Glutamatergic neuron (in vitro differentiated cells): ENCODE data around the gene LGR6. TPM values are rescaled to one million over a fixed set of nuclear protein-coding genes. Genes with fewer than 3 reads are reported as not detected.

Experiments used
- DNase-seq: peaks from one replicate; pipeline ENCODE4 v3.0.0; 2022
- H3K27ac Mint-ChIP-seq: one replicate; pipeline ENCODE4 v1.8.0; 2020; ENCODE audit warnings: mild to moderate bottlenecking, mixed read lengths, inconsistent platforms; ENCODE audit not compliant: unreplicated experiment
- H3K27me3 Mint-ChIP-seq: one replicate; pipeline ENCODE4 v1.8.0; 2020; ENCODE audit warnings: mild to moderate bottlenecking, moderate library complexity, mixed read lengths, inconsistent platforms; ENCODE audit not compliant: unreplicated experiment
- H3K36me3 Mint-ChIP-seq: one replicate; pipeline ENCODE4 v1.8.0; 2020; ENCODE audit warnings: mild to moderate bottlenecking, mixed read lengths, inconsistent platforms; ENCODE audit not compliant: unreplicated experiment
- H3K4me1 Mint-ChIP-seq: one replicate; pipeline ENCODE4 v1.8.0; 2020; ENCODE audit warnings: mild to moderate bottlenecking, low read depth, mixed read lengths, inconsistent platforms; ENCODE audit not compliant: unreplicated experiment
- H3K4me3 Mint-ChIP-seq: one replicate; pipeline ENCODE4 v1.8.0; 2020; ENCODE audit warnings: mild to moderate bottlenecking, mixed read lengths, inconsistent platforms; ENCODE audit not compliant: unreplicated experiment
- H3K9me3 Mint-ChIP-seq: one replicate; pipeline ENCODE4 v1.8.0; 2020; ENCODE audit warnings: mild to moderate bottlenecking, moderate library complexity, mixed read lengths, inconsistent platforms; ENCODE audit not compliant: unreplicated experiment
- CTCF ChIP-seq: fragments of 200-600 bp; sonication (generic); IDR thresholded peaks from one replicate; pipeline ENCODE4 v1.5.0; 2021; ENCODE audit not compliant: partially characterized antibody, unreplicated experiment
- total RNA-seq: library from RNA; stranded (reverse); fragmentation: NEBNext Ultra II Directional; extraction: Animal tissue kit (Norgen Biotek cat#: 25700); gene quantifications from one replicate; pipeline ENCODE4 v1.2.1, GENCODE V29; 2021; ENCODE audit not compliant: unreplicated experiment

LGR6 gene
- total RNA-seq, 1 donor from 2014 or later = 0.37 TPM

- peaks cover 9% of the 10 kb centered on the region for H3K27me3 Mint-ChIP-seq
- H3K36me3 Mint-ChIP-seq = no peaks in the 10 kb centered on the region
- no peak overlapping the region for H3K27ac Mint-ChIP-seq
- TF ChIP-seq CTCF = no peak
- peaks cover 7% of the 10 kb centered on the region for H3K4me1 Mint-ChIP-seq
- no peak overlapping the region for H3K4me3 Mint-ChIP-seq
- DNase-seq = no peak
- no peaks in the 10 kb centered on the region for H3K9me3 Mint-ChIP-seq
Measured at GRCh38 chr1:202224453-202224852, 30.9 kb downstream of the LGR6 start.

- DNase-seq = no peak
- no peak for TF ChIP-seq CTCF
- no peak overlapping the region for H3K27ac Mint-ChIP-seq
- H3K4me3 Mint-ChIP-seq = no peak overlapping the region
- H3K36me3 Mint-ChIP-seq = no peaks in the 10 kb centered on the region
- peaks cover 7% of the 10 kb centered on the region for H3K4me1 Mint-ChIP-seq
- H3K9me3 Mint-ChIP-seq = no peaks in the 10 kb centered on the region
- H3K27me3 Mint-ChIP-seq = peaks cover 9% of the 10 kb centered on the region
Measured at GRCh38 chr1:202225131-202225530, 31.5 kb downstream of the LGR6 start.

GRCh38 chr1:202227053-202227672, 33.6 kb downstream of the LGR6 start:
- no peak overlapping the region for H3K4me3 Mint-ChIP-seq
- H3K4me1 Mint-ChIP-seq = peaks cover 2% of the 10 kb centered on the region
- H3K27me3 Mint-ChIP-seq = peaks cover 6% of the 10 kb centered on the region
- no peak for DNase-seq
- H3K36me3 Mint-ChIP-seq = no peaks in the 10 kb centered on the region
- no peak overlapping the region for H3K27ac Mint-ChIP-seq
- no peaks in the 10 kb centered on the region for H3K9me3 Mint-ChIP-seq
- no peak for TF ChIP-seq CTCF

GRCh38 chr1:202227997-202228401, 34.4 kb downstream of the LGR6 start:
- H3K4me1 Mint-ChIP-seq = peaks cover 2% of the 10 kb centered on the region
- DNase-seq = no peak
- no peak overlapping the region for H3K4me3 Mint-ChIP-seq
- H3K9me3 Mint-ChIP-seq = no peaks in the 10 kb centered on the region
- H3K27ac Mint-ChIP-seq = no peak overlapping the region
- TF ChIP-seq CTCF = no peak
- H3K27me3 Mint-ChIP-seq = peaks cover 7% of the 10 kb centered on the region
- H3K36me3 Mint-ChIP-seq = peaks cover 3% of the 10 kb centered on the region

- Mint-ChIP-seq H3K4me1 (peaks cover 2% of the 10 kb centered on the region), H3K4me3 (no peak overlapping the region), H3K36me3 (peaks cover 4% of the 10 kb centered on the region), H3K9me3 (no peaks in the 10 kb centered on the region), H3K27ac (no peak overlapping the region), H3K27me3 (peaks cover 7% of the 10 kb centered on the region)
- no peak for DNase-seq
- no peak for TF ChIP-seq CTCF
Measured at GRCh38 chr1:202228484-202229122, 35.0 kb downstream of the LGR6 start.
